Stomach (tissue), 9 donors: ENCODE results near the gene URI1. TPM values are rescaled to one million over a fixed set of nuclear protein-coding genes. Genes with fewer than 3 reads are reported as not detected.
A peak's percentile ranks its signal among the peaks of the same experiment; 100 is the strongest.

Source experiments
- DNase-seq, 2 donors: peaks; one replicate each; pipeline versions ENCODE4 v3.0.0 to v3.0.0-alpha.2; 2013 to 2019
- H3K27ac ChIP-seq, 5 donors: fragments of 200-600 bp in 4 of 5; sonication (generic) in 4 of 5; one replicate each; pipeline ENCODE4 v1.5.1; 2013 to 2019; ENCODE audit warnings: mild to moderate bottlenecking in 1 of 5, moderate library complexity in 1 of 5
- H3K27me3 ChIP-seq, 3 donors: fragments of 200-600 bp; sonication (generic); one replicate each; pipeline ENCODE4 v1.5.1; 2017 to 2019; ENCODE audit warnings: mixed run types in 1 of 3
- H3K36me3 ChIP-seq, 4 donors: fragments of 200-600 bp; sonication (generic); 1 replicate in 3 of 4; 2 replicates in 1 of 4; pipeline ENCODE4 v1.5.1; 2016 to 2019
- H3K4me1 ChIP-seq, 4 donors: fragments of 200-600 bp; sonication (generic); one replicate each; pipeline ENCODE4 v1.5.1; 2016 to 2019
- H3K4me3 ChIP-seq, 4 donors: fragments of 200-600 bp; sonication (generic) in 3 of 4; one replicate each; pipeline ENCODE4 v1.5.1; 2016 to 2019; ENCODE audit warnings: mild to moderate bottlenecking in 1 of 4
- H3K9me3 ChIP-seq, 4 donors: fragments of 200-600 bp; sonication (generic); one replicate each; pipeline ENCODE4 v1.5.1; 2016 to 2019
- EP300 ChIP-seq: sonication (generic); formaldehyde crosslinking; IDR thresholded peaks from one replicate; pipeline ENCODE4 v1.6.1; 2017; ENCODE audit warnings: antibody characterized with exemption
- POLR2A ChIP-seq, 4 donors: fragments of 450-650 bp; IDR thresholded peaks; one replicate each; pipeline ENCODE4 v1.6.1; 2016; ENCODE audit warnings: antibody characterized with exemption in 4 of 4, control low read depth in 2 of 4, mild to moderate bottlenecking in 1 of 4, moderate library complexity in 1 of 4
- POLR2AphosphoS5 ChIP-seq, 3 donors: sonication (generic); formaldehyde crosslinking; IDR thresholded peaks; one replicate each; pipeline ENCODE4 v1.6.1; 2016; ENCODE audit warnings: antibody characterized with exemption in 3 of 3
- WGBS, 5 donors: extraction: QIAGEN DNeasy Blood & Tissue Kit in 3 of 5; methylation state at CpG; one replicate each; pipeline versions ENCODE4 v1.1.5 to v1.1.7; 2013 to 2018; 5-methylcytosine and 5-hydroxymethylcytosine counted together
- intact Hi-C: fragments of 100-400 bp; cut with DNase I; formaldehyde crosslinking; loops from one replicate; pipeline ENCODE4 v1.15.1; 2023; ENCODE audit warnings: low total_unique reads
- polyA plus RNA-seq, 3 donors: library from polyadenylated mRNA; stranded (reverse); fragments of 200-250 nt; gene quantifications; one replicate each; pipeline ENCODE4 v1.2.3, GENCODE V29; 2013
- total RNA-seq, 5 donors: library from RNA; depleted of rRNA; stranded (reverse); fragments of >200 nt; gene quantifications; one replicate each; pipeline versions ENCODE4 v1.1.0 to v1.2.3, GENCODE V29; 2014 to 2016
- TF ChIP-seq, protein P1 (sequence below), 7 experiments: fragments of 450-650 bp in 4 of 7; fragments of 200-600 bp in 3 of 7; sonication (generic) in 3 of 7; IDR thresholded peaks; one replicate each; pipeline ENCODE4 v1.5.1; 2016 to 2019; ENCODE audit warnings: antibody characterized with exemption in 7 of 7, control low read depth in 2 of 7, mild to moderate bottlenecking in 1 of 7
- donor health status: healthy with polysubstance abuse.
- donor health status: Bipolar disorder and iron deficiency.
- donor health status: healthy.

The URI1 gene
- total and polyA plus RNA-seq, 8 donors: 19.7 to 122 (median 58.5) TPM

DNA sequence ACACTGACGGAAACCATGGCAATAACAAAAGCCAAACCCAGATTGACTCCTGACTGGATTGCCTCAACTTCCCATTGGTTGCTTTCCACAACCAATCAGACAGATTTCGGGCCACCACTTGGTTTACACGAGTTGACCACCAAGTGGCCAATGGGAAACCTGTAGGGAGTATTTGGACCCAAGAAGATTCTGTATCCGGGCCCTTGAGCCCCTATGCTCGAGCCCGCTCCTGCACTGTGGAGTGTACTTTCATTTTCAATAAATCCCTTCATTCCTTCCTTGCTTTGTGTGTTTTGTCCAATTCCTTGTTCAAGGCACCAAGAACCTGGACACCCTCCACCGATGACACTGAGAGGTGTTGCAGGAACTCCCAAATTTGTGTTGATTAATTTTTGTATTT, 24.1 kb upstream of the URI1 start:
- Histone ChIP-seq H3K4me1 (no peaks in the 10 kb centered on the region), H3K36me3 (no peaks in the 10 kb centered on the region), H3K27me3 (no peaks in the 10 kb centered on the region), H3K4me3 (no peak overlapping the region), H3K27ac (no peak overlapping the region), H3K9me3 (no peaks in the 10 kb centered on the region)
- TF ChIP-seq POLR2AphosphoS5 (IDR thresholded peaks at IDR 0.05): no peak
- TF ChIP-seq, protein P1, sequence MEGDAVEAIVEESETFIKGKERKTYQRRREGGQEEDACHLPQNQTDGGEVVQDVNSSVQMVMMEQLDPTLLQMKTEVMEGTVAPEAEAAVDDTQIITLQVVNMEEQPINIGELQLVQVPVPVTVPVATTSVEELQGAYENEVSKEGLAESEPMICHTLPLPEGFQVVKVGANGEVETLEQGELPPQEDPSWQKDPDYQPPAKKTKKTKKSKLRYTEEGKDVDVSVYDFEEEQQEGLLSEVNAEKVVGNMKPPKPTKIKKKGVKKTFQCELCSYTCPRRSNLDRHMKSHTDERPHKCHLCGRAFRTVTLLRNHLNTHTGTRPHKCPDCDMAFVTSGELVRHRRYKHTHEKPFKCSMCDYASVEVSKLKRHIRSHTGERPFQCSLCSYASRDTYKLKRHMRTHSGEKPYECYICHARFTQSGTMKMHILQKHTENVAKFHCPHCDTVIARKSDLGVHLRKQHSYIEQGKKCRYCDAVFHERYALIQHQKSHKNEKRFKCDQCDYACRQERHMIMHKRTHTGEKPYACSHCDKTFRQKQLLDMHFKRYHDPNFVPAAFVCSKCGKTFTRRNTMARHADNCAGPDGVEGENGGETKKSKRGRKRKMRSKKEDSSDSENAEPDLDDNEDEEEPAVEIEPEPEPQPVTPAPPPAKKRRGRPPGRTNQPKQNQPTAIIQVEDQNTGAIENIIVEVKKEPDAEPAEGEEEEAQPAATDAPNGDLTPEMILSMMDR (IDR thresholded peaks at IDR 0.05): no peak
- no peak for TF ChIP-seq POLR2A (IDR thresholded peaks at IDR 0.05)
- no peak for TF ChIP-seq EP300
- WGBS, 5 donors: 83 to 88% (median 84%) methylated on average over 6 to 7 of the region's 7 CpGs
- intact Hi-C loops: no loop called here
- peak in 1 of 2 donors; percentile 2 for DNase-seq

DNA sequence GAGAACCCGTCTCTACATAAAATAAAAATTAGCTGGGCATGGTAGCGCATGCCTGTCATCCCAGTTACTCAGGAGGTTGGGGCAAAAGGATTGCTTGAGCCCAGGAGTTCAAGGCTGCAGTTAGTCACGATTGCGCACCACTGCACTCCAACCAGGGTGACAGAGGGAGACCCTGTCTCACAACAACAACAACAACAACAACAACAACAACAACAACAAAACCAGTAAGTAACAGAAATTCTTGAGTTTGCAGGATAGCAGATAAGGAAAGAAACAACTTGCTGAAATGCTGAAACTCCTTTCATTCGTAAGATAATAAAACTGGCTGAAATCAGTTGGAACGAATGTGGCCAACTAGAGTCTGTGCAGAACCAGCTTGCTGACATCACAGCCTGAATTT, 23.1 kb upstream of the URI1 start:
- H3K27me3 ChIP-seq: no peaks in the 10 kb centered on the region
- WGBS, 5 donors: 82 to 86% (median 84%) methylated on average over 6 of the region's 6 CpGs
- intact Hi-C loops: no loop called here
- TF ChIP-seq, protein P1 (IDR thresholded peaks at IDR 0.05): no peak
- TF ChIP-seq EP300 (no peak), POLR2A (IDR thresholded peaks at IDR 0.05) (no peak), POLR2AphosphoS5 (IDR thresholded peaks at IDR 0.05) (no peak)
- no peaks in the 10 kb centered on the region for H3K9me3 ChIP-seq
- DNase-seq: no peak
- H3K27ac ChIP-seq: no peak overlapping the region
- no peaks in the 10 kb centered on the region for H3K36me3 ChIP-seq
- H3K4me3 ChIP-seq: no peak overlapping the region
- H3K4me1 ChIP-seq: no peaks in the 10 kb centered on the region

DNA sequence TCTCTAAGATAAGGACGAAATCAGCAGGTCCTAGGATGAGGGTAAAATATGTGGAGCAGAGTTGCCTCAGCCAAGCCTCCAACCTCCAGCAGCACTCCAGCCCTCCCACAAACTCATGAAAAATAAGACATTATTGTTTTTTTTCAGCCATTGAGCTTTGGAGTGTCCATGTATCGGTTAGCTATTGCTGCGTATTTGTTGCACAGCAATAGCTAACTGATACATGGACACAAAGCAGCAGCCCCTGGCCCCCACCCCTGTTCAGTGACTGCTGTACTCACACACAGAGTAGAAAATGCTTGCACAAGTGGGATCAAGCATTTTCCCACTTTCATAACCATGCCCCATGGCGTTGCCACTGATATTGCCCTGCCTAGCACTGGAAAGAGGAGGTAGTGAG, 19.1 kb upstream of the URI1 start:
- no peaks in the 10 kb centered on the region for H3K4me1 ChIP-seq
- no peak overlapping the region for H3K4me3 ChIP-seq
- TF ChIP-seq, protein P1 (IDR thresholded peaks at IDR 0.05): no peak
- no peak for TF ChIP-seq EP300
- no peak for TF ChIP-seq POLR2AphosphoS5 (IDR thresholded peaks at IDR 0.05)
- no peak for TF ChIP-seq POLR2A (IDR thresholded peaks at IDR 0.05)
- intact Hi-C loops: no loop called here
- H3K27me3 ChIP-seq: peaks cover 0 to 6% (median 0%) of the 10 kb centered on the region in 3 donors
- H3K9me3 ChIP-seq: no peaks in the 10 kb centered on the region
- no peaks in the 10 kb centered on the region for H3K36me3 ChIP-seq
- WGBS, 5 donors: 84 to 98% (median 93%) methylated on average over 4 of the region's 4 CpGs
- DNase-seq: no peak
- H3K27ac ChIP-seq: no peak overlapping the region

DNA sequence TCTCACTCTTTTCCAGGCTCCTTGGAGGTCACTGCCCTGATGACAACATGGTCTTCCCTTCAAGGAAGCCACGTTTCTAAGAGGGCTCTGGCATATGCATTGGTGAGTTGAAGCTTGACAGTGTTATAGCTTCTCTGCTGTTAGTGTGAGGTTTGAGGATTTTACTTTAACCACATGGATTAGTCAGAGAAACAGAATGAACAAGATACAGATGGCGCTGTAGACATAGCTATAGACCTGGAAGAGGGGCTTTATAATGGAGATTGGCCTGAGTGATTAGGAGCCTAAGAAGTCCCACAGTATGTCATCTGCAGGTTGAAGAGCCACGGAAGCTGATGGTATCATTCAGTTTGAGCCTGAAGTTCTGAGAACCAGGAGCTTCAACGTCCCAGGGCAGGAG, 18.4 kb upstream of the URI1 start:
- peaks cover 0 to 6% (median 0%) of the 10 kb centered on the region in 3 donors for H3K27me3 ChIP-seq
- DNase-seq: no peak
- no peak overlapping the region for H3K27ac ChIP-seq
- H3K4me1 ChIP-seq: no peaks in the 10 kb centered on the region
- TF ChIP-seq, protein P1 (IDR thresholded peaks at IDR 0.05): no peak
- TF ChIP-seq POLR2AphosphoS5 (IDR thresholded peaks at IDR 0.05): no peak
- TF ChIP-seq POLR2A (IDR thresholded peaks at IDR 0.05): no peak
- no peak for TF ChIP-seq EP300
- 53 to 71% (median 64%) methylated on average over 4 of the region's 4 CpGs for WGBS, 5 donors
- no peaks in the 10 kb centered on the region for H3K9me3 ChIP-seq
- H3K36me3 ChIP-seq: no peaks in the 10 kb centered on the region
- H3K4me3 ChIP-seq: no peak overlapping the region
- intact Hi-C loops: no loop called here
